ENCODE results near the gene KLHL18.

KLHL18 gene

GRCh38 chr3:47282424-47283192 lies at the start of gene KLHL18, which contains the start of gene KIF9:
TSS of gene KLHL18 (plus strand) at chr3:47282944. CDS start at chr3:47282966, 22 bp downstream.
TSS of gene KIF9 (minus strand) at chr3:47282799. CDS start at chr3:47277374, 5,425 bp downstream.
- Histone ChIP-seq H3K9ac (peak within 1 kb of the TSS; percentile 71), H3K9me3 (ENCODE audit: control insufficient read depth, low read length) (no peaks in the 10 kb centered on the region), H3K4me3 (ENCODE audit: low read depth, low read length) (peak within 1 kb of the TSS; percentile 86), H2AFZ (peak within 1 kb of the TSS; percentile 87), H3K4me2 (ENCODE audit: low read length) (peak within 1 kb of the TSS; percentile 81), H3K79me2 (peaks cover 43% of the 10 kb centered on the region), H3K27me3 (ENCODE audit: control insufficient read depth, insufficient read depth, low read length) (no peaks in the 10 kb centered on the region), H3K27ac (peak within 1 kb of the TSS; percentile 91), H3K36me3 (ENCODE audit: control insufficient read depth, insufficient read depth, low read length) (no peaks in the 10 kb centered on the region), H3K4me1 (peaks cover 6% of the 10 kb centered on the region)
- no peak for TF ChIP-seq CTCF (IDR thresholded peaks at IDR 0.05)

DNA sequence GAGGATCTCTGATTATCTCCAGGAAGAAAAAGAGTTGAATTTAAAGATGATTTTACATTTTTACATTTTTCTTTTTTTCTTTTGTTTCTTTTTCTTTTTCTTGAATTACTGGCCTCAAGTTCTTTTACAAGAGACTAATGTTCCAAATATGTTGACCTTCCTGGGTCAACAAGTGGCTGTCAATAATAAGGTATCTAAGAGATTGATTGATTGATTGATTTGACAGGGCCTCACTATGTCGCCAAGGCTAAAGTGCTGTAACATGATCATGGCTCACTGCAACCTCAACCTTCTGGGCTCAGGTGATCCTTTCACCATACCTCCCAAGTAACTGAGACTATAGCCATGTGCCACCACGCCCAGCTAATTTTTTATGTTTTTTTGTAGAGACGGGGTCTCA lies 44.7 kb upstream of the KLHL18 start:
- Histone ChIP-seq H3K9ac (no peak overlapping the region), H3K79me2 (no peaks in the 10 kb centered on the region), H2AFZ (no peak overlapping the region), H3K36me3 (ENCODE audit: control insufficient read depth, insufficient read depth, low read length) (no peaks in the 10 kb centered on the region), H3K4me3 (ENCODE audit: low read depth, low read length) (no peak overlapping the region), H3K9me3 (ENCODE audit: control insufficient read depth, low read length) (no peaks in the 10 kb centered on the region), H3K4me1 (no peaks in the 10 kb centered on the region), H3K27ac (no peak overlapping the region), H3K27me3 (ENCODE audit: control insufficient read depth, insufficient read depth, low read length) (no peaks in the 10 kb centered on the region), H3K4me2 (ENCODE audit: low read length) (no peak overlapping the region)
- TF ChIP-seq CTCF (IDR thresholded peaks at IDR 0.05), result no peak

GRCh38 chr3:47239929-47240328 lies 42.8 kb upstream of the KLHL18 start:
- Histone ChIP-seq H2AFZ (no peak overlapping the region), H3K4me1 (no peaks in the 10 kb centered on the region), H3K27me3 (ENCODE audit: control insufficient read depth, insufficient read depth, low read length) (no peaks in the 10 kb centered on the region), H3K9me3 (ENCODE audit: control insufficient read depth, low read length) (no peaks in the 10 kb centered on the region), H3K36me3 (ENCODE audit: control insufficient read depth, insufficient read depth, low read length) (no peaks in the 10 kb centered on the region), H3K27ac (no peak overlapping the region), H3K4me2 (ENCODE audit: low read length) (no peak overlapping the region), H3K79me2 (no peaks in the 10 kb centered on the region), H3K9ac (no peak overlapping the region), H3K4me3 (ENCODE audit: low read depth, low read length) (no peak overlapping the region)
- no peak for TF ChIP-seq CTCF (IDR thresholded peaks at IDR 0.05)

DNA sequence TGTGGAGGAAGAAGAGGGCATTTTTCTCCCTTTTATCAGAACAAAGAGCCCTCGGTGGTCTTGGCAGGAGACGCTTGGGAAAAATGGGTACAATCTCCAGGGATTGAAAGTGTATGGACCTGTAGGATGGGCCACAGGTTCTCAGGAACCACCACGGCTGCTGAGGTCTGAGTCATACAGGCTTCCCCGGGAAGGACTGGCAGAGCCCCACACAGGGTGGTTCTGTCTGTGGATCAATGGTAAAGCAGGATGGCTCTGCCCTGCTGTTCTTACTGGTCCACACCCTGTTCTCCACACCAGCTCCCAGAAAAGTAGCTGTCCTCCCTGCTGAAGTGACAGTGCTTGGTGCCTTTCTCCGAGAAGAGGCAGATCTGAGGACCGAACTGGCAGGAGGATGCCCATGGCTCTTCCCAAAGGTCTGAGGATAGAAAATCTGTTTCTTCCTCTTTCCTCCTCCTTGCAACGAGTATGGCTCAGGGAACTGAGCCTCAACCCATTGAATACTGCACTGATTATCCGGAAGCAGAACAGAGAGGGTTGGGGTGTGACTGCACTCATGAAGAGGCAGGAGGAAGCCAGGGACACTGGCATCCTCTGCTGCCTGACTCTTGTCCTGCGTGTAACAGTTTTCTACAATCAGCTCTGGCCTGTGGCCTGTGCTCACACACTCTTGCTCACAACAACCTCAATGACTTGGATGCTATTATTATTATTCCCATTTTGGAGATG lies 39.2 kb upstream of the KLHL18 start:
- H3K79me2 ChIP-seq, result no peaks in the 10 kb centered on the region
- no peak overlapping the region for H3K9ac ChIP-seq
- H3K27me3 ChIP-seq (ENCODE audit: control insufficient read depth, insufficient read depth, low read length), result no peaks in the 10 kb centered on the region
- H3K4me1 ChIP-seq, result no peaks in the 10 kb centered on the region
- no peaks in the 10 kb centered on the region for H3K36me3 ChIP-seq (ENCODE audit: control insufficient read depth, insufficient read depth, low read length)
- no peak overlapping the region for H2AFZ ChIP-seq
- no peak for TF ChIP-seq CTCF (IDR thresholded peaks at IDR 0.05)
- H3K27ac ChIP-seq, result no peak overlapping the region
- no peaks in the 10 kb centered on the region for H3K9me3 ChIP-seq (ENCODE audit: control insufficient read depth, low read length)
- no peak overlapping the region for H3K4me3 ChIP-seq (ENCODE audit: low read depth, low read length)
- no peak overlapping the region for H3K4me2 ChIP-seq (ENCODE audit: low read length)
